Muscle of leg (tissue), 11 donors: ENCODE measurements around the gene KIF6. TPM values are rescaled to one million over a fixed set of nuclear protein-coding genes. Genes with fewer than 3 reads are reported as not detected.

Experiments
- DNase-seq: peaks from one replicate; pipeline ENCODE4 v3.0.0; 2013
- H3K27ac ChIP-seq: one replicate; pipeline ENCODE4 v1.5.1; 2013; ENCODE audit warnings: mild to moderate bottlenecking, low read length, control low read depth
- H3K27me3 ChIP-seq: one replicate; pipeline ENCODE4 v1.6.1; 2013; ENCODE audit warnings: low read length; ENCODE audit not compliant: control insufficient read depth, insufficient read depth
- H3K36me3 ChIP-seq: one replicate; pipeline ENCODE4 v1.6.1; 2013; ENCODE audit warnings: low read length; ENCODE audit not compliant: control insufficient read depth, insufficient read depth
- H3K4me1 ChIP-seq: one replicate; pipeline ENCODE4 v1.6.1; 2013; ENCODE audit warnings: low read length; ENCODE audit not compliant: control insufficient read depth, insufficient read depth
- H3K4me3 ChIP-seq: one replicate; pipeline ENCODE4 v1.5.1; 2013; ENCODE audit warnings: low read length, control low read depth
- H3K9me3 ChIP-seq: replicated peaks from 2 replicates; pipeline ENCODE4 v1.6.1; 2013; ENCODE audit warnings: low read depth, low read length; ENCODE audit not compliant: control insufficient read depth
- WGBS: methylation state at CpG from one replicate; pipeline ENCODE4 v1.1.5; 2013; ENCODE audit warnings: missing lambda C conversion rate; ENCODE audit not compliant: insufficient coverage; 5-methylcytosine and 5-hydroxymethylcytosine counted together
- polyA plus RNA-seq, 8 donors: library from polyadenylated mRNA; unstranded; fragments of 120-200 nt; gene quantifications; one replicate each; pipeline versions ENCODE4 v1.2.1 to v1.2.3, GENCODE V29; 2013; ENCODE audit warnings: inconsistent platforms in 1 of 8, low replicate concordance in 1 of 8; ENCODE audit not compliant: insufficient read length in 8 of 8, insufficient read depth in 1 of 8
- total RNA-seq: library from RNA; stranded (reverse); fragments of 120-200 nt; gene quantifications from one replicate; pipeline ENCODE4 v1.2.4, GENCODE V29; 2013

KIF6 gene
- total and polyA plus RNA-seq, 9 donors: 0.61 to 1.4 (median 1.1) TPM

GRCh38 chr6:39608652-39609345 is 116.4 kb downstream of the KIF6 start:
- Histone ChIP-seq H3K4me3 (no peak overlapping the region), H3K27ac (peak overlapping the region; percentile 79), H3K27me3 (no peaks in the 10 kb centered on the region), H3K9me3 (no peaks in the 10 kb centered on the region), H3K36me3 (no peaks in the 10 kb centered on the region), H3K4me1 (peaks cover 5% of the 10 kb centered on the region)
- DNase-seq: no peak
- 89% methylated on average over 3 of the region's 7 CpGs for WGBS

- DNase-seq: no peak
- H3K36me3 ChIP-seq: no peaks in the 10 kb centered on the region
- H3K27me3 ChIP-seq: no peaks in the 10 kb centered on the region
- no peaks in the 10 kb centered on the region for H3K9me3 ChIP-seq
- no peak overlapping the region for H3K27ac ChIP-seq
- no peak overlapping the region for H3K4me3 ChIP-seq
- H3K4me1 ChIP-seq: no peaks in the 10 kb centered on the region
- 82% methylated on average over 3 of the region's 4 CpGs for WGBS
Measured at GRCh38 chr6:39602601-39603519, 122.3 kb downstream of the KIF6 start.

- Histone ChIP-seq H3K27ac (no peak overlapping the region), H3K36me3 (no peaks in the 10 kb centered on the region), H3K4me3 (no peak overlapping the region), H3K4me1 (no peaks in the 10 kb centered on the region), H3K27me3 (no peaks in the 10 kb centered on the region), H3K9me3 (no peaks in the 10 kb centered on the region)
- DNase-seq: peak; percentile 43
- no CpG with 5 or more reads among the region's 2 CpGs for WGBS
Measured at GRCh38 chr6:39599973-39600372, 125.2 kb downstream of the KIF6 start.

- Histone ChIP-seq H3K36me3 (no peaks in the 10 kb centered on the region), H3K27me3 (no peaks in the 10 kb centered on the region), H3K4me3 (no peak overlapping the region), H3K9me3 (no peaks in the 10 kb centered on the region), H3K27ac (no peak overlapping the region), H3K4me1 (no peaks in the 10 kb centered on the region)
- DNase-seq: no peak
- no CpG with 5 or more reads among the region's 2 CpGs for WGBS
Measured at GRCh38 chr6:39599341-39599740, 125.9 kb downstream of the KIF6 start.

- Histone ChIP-seq H3K27ac (no peak overlapping the region), H3K4me3 (no peak overlapping the region), H3K9me3 (no peaks in the 10 kb centered on the region), H3K27me3 (no peaks in the 10 kb centered on the region), H3K4me1 (no peaks in the 10 kb centered on the region), H3K36me3 (no peaks in the 10 kb centered on the region)
- no peak for DNase-seq
- WGBS: no CpG with 5 or more reads among the region's 2 CpGs
Measured at GRCh38 chr6:39594285-39594684, 130.9 kb downstream of the KIF6 start.

- 79% methylated on average over 2 of the region's 2 CpGs for WGBS
- no peak for DNase-seq
- no peaks in the 10 kb centered on the region for H3K4me1 ChIP-seq
Measured at GRCh38 chr6:39593646-39594045, 131.6 kb downstream of the KIF6 start.

GRCh38 chr6:39590871-39591393 is 134.3 kb downstream of the KIF6 start:
- no peaks in the 10 kb centered on the region for H3K27me3 ChIP-seq
- WGBS: 65% methylated on average over 3 of the region's 5 CpGs
- H3K4me3 ChIP-seq: no peak overlapping the region
- H3K4me1 ChIP-seq: no peaks in the 10 kb centered on the region
- H3K9me3 ChIP-seq: no peaks in the 10 kb centered on the region
- no peaks in the 10 kb centered on the region for H3K36me3 ChIP-seq
- no peak overlapping the region for H3K27ac ChIP-seq
- DNase-seq: no peak

More at GRCh38 chr6:39593646-39594045, 131.6 kb downstream of the KIF6 start:
- H3K9me3 ChIP-seq: no peaks in the 10 kb centered on the region
- no peaks in the 10 kb centered on the region for H3K27me3 ChIP-seq
- H3K36me3 ChIP-seq: no peaks in the 10 kb centered on the region
- no peak overlapping the region for H3K4me3 ChIP-seq
- H3K27ac ChIP-seq: no peak overlapping the region

GRCh38 chr6:39587080-39587479 is 138.1 kb downstream of the KIF6 start:
- Histone ChIP-seq H3K9me3 (no peaks in the 10 kb centered on the region), H3K4me1 (no peaks in the 10 kb centered on the region), H3K36me3 (no peaks in the 10 kb centered on the region), H3K27me3 (no peaks in the 10 kb centered on the region), H3K27ac (no peak overlapping the region), H3K4me3 (no peak overlapping the region)
- WGBS: 83% methylated on average over 4 of the region's 4 CpGs
- no peak for DNase-seq

- DNase-seq: no peak
- WGBS: 83% methylated on average over 1 of the region's 2 CpGs
- Histone ChIP-seq H3K27ac (no peak overlapping the region), H3K27me3 (no peaks in the 10 kb centered on the region), H3K4me1 (no peaks in the 10 kb centered on the region), H3K9me3 (no peaks in the 10 kb centered on the region), H3K36me3 (no peaks in the 10 kb centered on the region), H3K4me3 (no peak overlapping the region)
Measured at GRCh38 chr6:39585641-39586040, 139.6 kb downstream of the KIF6 start.

- H3K4me3 ChIP-seq: no peak overlapping the region
- H3K9me3 ChIP-seq: no peaks in the 10 kb centered on the region
- H3K27ac ChIP-seq: no peak overlapping the region
- peak; percentile 13 for DNase-seq
- WGBS: 73% methylated on average over 2 of the region's 6 CpGs
- H3K36me3 ChIP-seq: no peaks in the 10 kb centered on the region
- H3K27me3 ChIP-seq: no peaks in the 10 kb centered on the region
- H3K4me1 ChIP-seq: no peaks in the 10 kb centered on the region
Measured at GRCh38 chr6:39577446-39578165, 147.6 kb downstream of the KIF6 start.
